Frontal cortex (tissue), 4 donors: ENCODE results near the gene NUAK1. TPM values are rescaled to one million over a fixed set of nuclear protein-coding genes. Genes with fewer than 3 reads are reported as not detected.

Experiments used
- DNase-seq, 2 donors: peaks; one replicate each; pipeline ENCODE4 v3.0.0; 2012; ENCODE audit warnings: low spot score in 2 of 2
- FAIRE-seq: peaks from 2 replicates; lab custom pipeline; 2012; peaks lifted over from hg19 to GRCh38; lab: Jason Lieb, UNC
- total RNA-seq: library from RNA; depleted of rRNA; stranded (reverse); fragments of >200 nt; gene quantifications from one replicate; pipeline ENCODE4 v1.2.3, GENCODE V29; 2014
- donor health status: control.
- donor health status: control.
- donor health status: control.

The NUAK1 gene
- total RNA-seq, 1 donor from 2014 or later, result 54.6 TPM

GRCh38 chr12:106133136-106134087, 5.3 kb downstream of the NUAK1 start:
- FAIRE-seq, result no peak
- DNase-seq, result no peak

- FAIRE-seq, result no peak
- no peak for DNase-seq
These were observed 6.3 kb downstream of the NUAK1 start for GRCh38 chr12:106132175-106133135.

- DNase-seq (no peak), FAIRE-seq (no peak)
These were observed 7.1 kb downstream of the NUAK1 start for GRCh38 chr12:106131676-106132075.

- FAIRE-seq (no peak), DNase-seq (no peak)
These were observed 8.2 kb downstream of the NUAK1 start for GRCh38 chr12:106130474-106131113.

- no peak for FAIRE-seq
- no peak for DNase-seq
These were observed 10.0 kb downstream of the NUAK1 start for GRCh38 chr12:106128585-106129328.

- DNase-seq, result no peak
- no peak for FAIRE-seq
These were observed 11.2 kb downstream of the NUAK1 start for GRCh38 chr12:106127338-106128126.

GRCh38 chr12:106126441-106127337, 12.1 kb downstream of the NUAK1 start:
- FAIRE-seq (no peak), DNase-seq (no peak)

- DNase-seq (no peak), FAIRE-seq (no peak)
These were observed 13.2 kb downstream of the NUAK1 start for GRCh38 chr12:106125351-106126095.

GRCh38 chr12:106123551-106124081, 15.1 kb downstream of the NUAK1 start:
- FAIRE-seq (no peak), DNase-seq (no peak)

- no peak for FAIRE-seq
These were observed 15.6 kb downstream of the NUAK1 start for GRCh38 chr12:106123110-106123509.

GRCh38 chr12:106122004-106122403, 16.8 kb downstream of the NUAK1 start:
- no peak for DNase-seq
- FAIRE-seq, result no peak

More at GRCh38 chr12:106123110-106123509, 15.6 kb downstream of the NUAK1 start:
- no peak for DNase-seq

- no peak for FAIRE-seq
- no peak for DNase-seq
These were observed 18.1 kb downstream of the NUAK1 start for GRCh38 chr12:106120519-106121105.

GRCh38 chr12:106119301-106119700, 19.5 kb downstream of the NUAK1 start:
- no peak for FAIRE-seq
- no peak for DNase-seq

- FAIRE-seq (no peak), DNase-seq (no peak)
These were observed 20.2 kb downstream of the NUAK1 start for GRCh38 chr12:106118381-106119130.

- FAIRE-seq, result no peak
These were observed 23.3 kb downstream of the NUAK1 start for GRCh38 chr12:106115440-106115839.

More at GRCh38 chr12:106115440-106115839, 23.3 kb downstream of the NUAK1 start:
- no peak for DNase-seq
